Choroid plexus epithelial cell (primary cell): ENCODE results near the gene RASL10A.

ENCODE experiments used
- DNase-seq: peaks from one replicate; pipeline ENCODE4 v3.0.0-alpha.2; 2010; ENCODE audit warnings: low read depth
- H3K4me3 ChIP-seq: 2 replicates; pipeline ENCODE4 v1.5.1; 2011; ENCODE audit warnings: low read depth, mild to moderate bottlenecking, control low read depth, low read length, moderate library complexity
- TF ChIP-seq, protein P1 (sequence below): conservative IDR thresholded peaks from 2 replicates; pipeline ENCODE4 v1.5.1; 2011; ENCODE audit warnings: low read depth, mild to moderate bottlenecking, control low read depth, inconsistent platforms, low read length, moderate library complexity

The RASL10A gene

DNA sequence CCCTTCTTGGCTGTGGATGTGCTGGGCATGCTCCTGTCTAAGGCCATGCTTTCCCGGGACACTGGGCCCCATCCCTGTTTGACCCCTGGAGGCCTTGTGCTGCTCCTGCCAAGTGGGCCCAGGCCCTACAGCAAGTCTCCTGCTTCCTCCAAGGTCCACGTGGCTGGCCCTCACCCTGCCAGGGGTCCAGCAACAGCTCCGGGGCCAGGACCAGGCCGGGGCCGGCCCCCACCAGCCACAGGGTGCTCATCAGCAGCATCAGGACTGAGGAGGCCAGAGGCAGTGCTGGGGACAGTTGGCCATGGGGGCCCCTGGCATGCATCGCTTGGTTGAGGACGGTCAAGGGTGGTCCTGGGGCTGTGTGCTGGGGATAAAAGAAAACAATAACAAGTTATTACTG is 50.2 kb downstream of the RASL10A start:
- TF ChIP-seq, protein P1, sequence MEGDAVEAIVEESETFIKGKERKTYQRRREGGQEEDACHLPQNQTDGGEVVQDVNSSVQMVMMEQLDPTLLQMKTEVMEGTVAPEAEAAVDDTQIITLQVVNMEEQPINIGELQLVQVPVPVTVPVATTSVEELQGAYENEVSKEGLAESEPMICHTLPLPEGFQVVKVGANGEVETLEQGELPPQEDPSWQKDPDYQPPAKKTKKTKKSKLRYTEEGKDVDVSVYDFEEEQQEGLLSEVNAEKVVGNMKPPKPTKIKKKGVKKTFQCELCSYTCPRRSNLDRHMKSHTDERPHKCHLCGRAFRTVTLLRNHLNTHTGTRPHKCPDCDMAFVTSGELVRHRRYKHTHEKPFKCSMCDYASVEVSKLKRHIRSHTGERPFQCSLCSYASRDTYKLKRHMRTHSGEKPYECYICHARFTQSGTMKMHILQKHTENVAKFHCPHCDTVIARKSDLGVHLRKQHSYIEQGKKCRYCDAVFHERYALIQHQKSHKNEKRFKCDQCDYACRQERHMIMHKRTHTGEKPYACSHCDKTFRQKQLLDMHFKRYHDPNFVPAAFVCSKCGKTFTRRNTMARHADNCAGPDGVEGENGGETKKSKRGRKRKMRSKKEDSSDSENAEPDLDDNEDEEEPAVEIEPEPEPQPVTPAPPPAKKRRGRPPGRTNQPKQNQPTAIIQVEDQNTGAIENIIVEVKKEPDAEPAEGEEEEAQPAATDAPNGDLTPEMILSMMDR: no peak
- no peak for DNase-seq
- no peak overlapping the region for H3K4me3 ChIP-seq

DNA sequence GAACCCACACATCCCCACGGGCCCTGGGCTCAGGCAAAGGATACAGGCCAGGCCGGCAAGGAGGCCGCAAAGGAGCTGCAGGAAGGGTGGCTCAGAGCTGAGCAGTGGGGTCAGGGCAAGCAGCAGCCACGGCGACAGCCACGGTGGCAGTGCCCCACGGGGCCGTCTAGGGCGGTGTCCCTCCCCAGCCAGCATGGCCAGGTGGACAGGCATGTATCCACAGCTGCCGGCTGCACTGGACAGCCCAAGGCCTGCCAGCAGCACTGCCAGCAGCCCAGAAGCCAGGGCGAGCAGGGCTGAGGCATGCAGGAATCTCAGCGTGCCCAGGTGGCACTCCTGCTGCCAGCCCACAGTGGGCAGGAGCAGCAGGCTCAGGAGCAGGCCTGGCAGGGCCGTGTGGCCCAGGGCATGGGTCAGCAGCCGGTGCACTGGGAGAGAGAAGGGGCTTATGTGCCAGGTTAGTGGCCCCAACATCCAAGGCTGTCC is 51.7 kb downstream of the RASL10A start:
- TF ChIP-seq, protein P1: no peak
- H3K4me3 ChIP-seq: no peak overlapping the region

More for the DNA sequence above, 51.7 kb downstream of the RASL10A start:
- DNase-seq: no peak
